SU-DHL-6 (cell line): ENCODE results near the gene AGBL5.

ENCODE experiments used
- CTCF ChIP-seq: fragments of 200-600 bp; sonication (generic); IDR thresholded peaks from one replicate; pipeline ENCODE4 v1.5.1; 2017; ENCODE audit warnings: antibody characterized with exemption, mild to moderate bottlenecking, low read length, moderate library complexity; ENCODE audit not compliant: insufficient read depth, poor library complexity, severe bottlenecking
- EZH2phosphoT487 ChIP-seq: fragments of 200-600 bp; sonication (generic), shearing (Covaris generic); conservative IDR thresholded peaks from 2 replicates; pipeline ENCODE4 v1.6.1; 2018; ENCODE audit warnings: mild to moderate bottlenecking, antibody characterized with exemption, low read length, moderate library complexity, mixed read lengths

DNA sequence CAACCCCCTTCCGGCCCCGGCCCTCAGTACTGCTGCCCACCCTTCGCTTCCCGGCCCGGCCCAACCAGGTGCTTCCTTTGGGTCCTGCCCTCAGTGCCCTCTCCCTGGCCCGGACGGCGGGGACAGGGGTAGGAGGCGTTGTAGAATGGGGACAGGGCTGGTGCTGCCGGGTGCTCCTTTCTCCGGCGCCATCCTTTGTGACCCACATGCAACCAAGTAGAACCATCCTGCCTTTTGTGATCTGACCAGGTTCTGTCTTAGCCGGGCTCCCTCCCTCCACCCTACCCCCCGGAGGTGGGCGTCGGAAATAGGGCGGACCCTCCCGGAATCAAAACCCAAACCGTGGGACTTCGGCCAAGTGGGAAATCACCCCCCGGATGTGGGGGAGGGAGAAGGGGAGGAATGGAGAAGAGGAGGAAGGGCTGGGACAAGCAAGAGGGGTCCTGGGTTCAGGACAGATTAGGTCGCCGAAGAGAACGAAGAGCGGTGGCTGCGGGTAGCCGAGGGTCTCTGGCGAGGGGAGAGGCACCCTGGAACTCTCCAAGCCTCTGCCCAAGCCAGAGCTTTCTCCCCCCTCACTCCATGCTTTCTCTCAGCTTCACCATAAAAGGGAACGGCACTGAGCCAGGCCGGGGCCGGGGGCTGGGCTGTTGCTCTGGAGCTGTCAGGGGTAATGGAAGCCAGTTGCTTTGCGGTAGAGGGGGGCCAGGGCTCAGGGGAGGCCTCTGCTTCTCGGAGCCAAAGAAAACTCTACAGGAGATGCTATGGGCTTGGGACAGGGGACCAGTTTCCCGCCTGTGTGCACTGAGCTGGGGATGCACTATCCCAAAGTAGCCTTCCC is 20.7 kb downstream of the AGBL5 start:
- no peak for TF ChIP-seq CTCF
- no peak for TF ChIP-seq EZH2phosphoT487
